Measurements from ENCODE around the gene PAQR6.
A peak's percentile ranks its signal among the peaks of the same experiment; 100 is the strongest.

PAQR6 gene

DNA sequence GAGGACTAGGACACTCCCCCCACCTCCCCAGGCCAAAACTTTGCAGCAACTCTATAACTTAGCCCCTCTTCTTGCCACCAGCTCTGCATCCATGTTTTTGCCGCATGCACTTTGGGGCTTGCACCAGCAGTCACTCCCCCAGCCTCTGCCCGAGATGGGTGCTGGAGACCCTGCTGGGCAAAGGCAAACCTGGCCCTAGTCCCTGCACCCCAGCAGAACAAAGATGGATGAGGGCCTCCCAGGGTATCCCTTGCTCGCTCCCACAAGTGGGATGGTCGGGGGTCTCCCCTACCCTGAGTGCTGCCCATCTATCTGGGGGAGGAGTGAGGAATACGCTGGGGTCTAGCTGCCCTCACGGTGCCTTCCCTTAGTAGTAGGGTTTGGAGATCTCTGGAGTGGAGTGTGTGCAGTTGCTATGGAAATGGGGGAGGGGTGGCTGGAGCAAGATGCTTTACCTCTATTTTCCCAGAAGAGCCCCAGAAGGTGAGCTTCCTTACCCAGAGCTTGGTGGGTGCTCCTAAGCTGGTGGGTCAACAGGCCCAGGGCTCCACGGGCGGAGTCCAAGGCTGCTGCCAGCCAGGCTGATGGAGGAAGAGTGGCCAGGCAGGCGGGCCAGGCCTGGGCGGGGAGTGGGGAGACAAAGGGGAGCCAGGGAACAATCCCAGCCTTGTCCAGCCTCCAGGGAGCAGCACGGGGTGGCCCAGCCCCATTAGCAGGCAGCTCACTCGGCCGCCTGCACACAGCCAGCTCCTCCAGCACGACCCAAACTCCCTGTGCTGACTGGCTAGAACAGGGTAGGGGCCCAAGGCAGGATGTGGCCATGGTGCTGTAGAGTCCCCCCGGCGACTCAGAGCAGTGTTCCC is at the start of gene PAQR6:
TSS of gene PAQR6 (minus strand) at position 597 of the 863 bp plus-strand sequence. CDS start 1,325 bp downstream, outside the sequence.
- TF ChIP-seq, protein P1, sequence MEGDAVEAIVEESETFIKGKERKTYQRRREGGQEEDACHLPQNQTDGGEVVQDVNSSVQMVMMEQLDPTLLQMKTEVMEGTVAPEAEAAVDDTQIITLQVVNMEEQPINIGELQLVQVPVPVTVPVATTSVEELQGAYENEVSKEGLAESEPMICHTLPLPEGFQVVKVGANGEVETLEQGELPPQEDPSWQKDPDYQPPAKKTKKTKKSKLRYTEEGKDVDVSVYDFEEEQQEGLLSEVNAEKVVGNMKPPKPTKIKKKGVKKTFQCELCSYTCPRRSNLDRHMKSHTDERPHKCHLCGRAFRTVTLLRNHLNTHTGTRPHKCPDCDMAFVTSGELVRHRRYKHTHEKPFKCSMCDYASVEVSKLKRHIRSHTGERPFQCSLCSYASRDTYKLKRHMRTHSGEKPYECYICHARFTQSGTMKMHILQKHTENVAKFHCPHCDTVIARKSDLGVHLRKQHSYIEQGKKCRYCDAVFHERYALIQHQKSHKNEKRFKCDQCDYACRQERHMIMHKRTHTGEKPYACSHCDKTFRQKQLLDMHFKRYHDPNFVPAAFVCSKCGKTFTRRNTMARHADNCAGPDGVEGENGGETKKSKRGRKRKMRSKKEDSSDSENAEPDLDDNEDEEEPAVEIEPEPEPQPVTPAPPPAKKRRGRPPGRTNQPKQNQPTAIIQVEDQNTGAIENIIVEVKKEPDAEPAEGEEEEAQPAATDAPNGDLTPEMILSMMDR (IDR thresholded peaks at IDR 0.05; ENCODE audit: poor library complexity, severe bottlenecking) = no peak
- no peak within 1 kb of the TSS for H3K4me3 ChIP-seq (ENCODE audit: severe bottlenecking)
- H3K4me1 ChIP-seq (ENCODE audit: insufficient read depth, poor library complexity, severe bottlenecking) = no peaks in the 10 kb centered on the region
- no peak within 1 kb of the TSS for H3K27ac ChIP-seq (ENCODE audit: poor library complexity, severe bottlenecking)
- peak; percentile 28 for ATAC-seq (ENCODE audit: low read depth)
- peaks cover 6% of the 10 kb centered on the region for H3K27me3 ChIP-seq (ENCODE audit: insufficient read depth, poor library complexity, severe bottlenecking)
- peaks cover 18% of the 10 kb centered on the region for H3K36me3 ChIP-seq (ENCODE audit: low read depth)
- no peaks in the 10 kb centered on the region for H3K9me3 ChIP-seq (ENCODE audit: severe bottlenecking)
- DNase-seq (ENCODE audit: low spot score) = no peak

DNA sequence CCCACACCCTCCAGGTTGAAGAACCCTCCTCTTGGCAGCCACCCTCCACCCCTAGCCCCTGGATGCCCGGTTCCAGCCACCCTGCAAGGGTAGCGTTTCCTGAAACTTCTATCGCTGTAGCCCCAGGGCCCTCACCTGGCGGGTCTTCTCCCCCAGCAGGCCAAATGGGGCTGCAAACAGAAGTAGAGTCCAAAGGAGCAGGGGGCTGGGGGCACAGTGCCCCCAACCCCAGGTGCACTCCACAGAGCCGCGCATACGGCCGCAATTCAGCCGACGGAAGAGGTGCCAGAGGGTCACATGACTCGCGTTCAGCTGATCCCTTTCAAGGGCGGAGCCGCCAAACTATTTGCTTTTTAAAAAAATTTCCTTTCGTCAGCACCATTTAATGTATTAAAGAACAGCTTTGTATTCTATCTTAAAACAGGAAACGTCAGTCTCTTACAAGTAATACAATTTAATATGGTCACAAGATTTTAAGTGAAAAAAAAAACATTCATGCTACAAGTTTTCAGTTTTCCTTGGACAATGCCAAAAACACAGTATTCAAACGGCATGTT is 47.6 kb upstream of the PAQR6 start, which contains the start of gene GLMP:
TSS of gene GLMP (minus strand) at position 289 of the 557 bp plus-strand sequence. CDS start at position 255, 34 bp downstream.
- DNase-seq (ENCODE audit: low spot score) (no peak), ATAC-seq (ENCODE audit: low read depth) (peak; percentile 63)
- Histone ChIP-seq H3K4me1 (ENCODE audit: insufficient read depth, poor library complexity, severe bottlenecking) (peaks cover 5% of the 10 kb centered on the region), H3K4me3 (ENCODE audit: severe bottlenecking) (peak within 1 kb of the TSS; percentile 46), H3K27me3 (ENCODE audit: insufficient read depth, poor library complexity, severe bottlenecking) (no peaks in the 10 kb centered on the region), H3K9me3 (ENCODE audit: severe bottlenecking) (no peaks in the 10 kb centered on the region), H3K27ac (ENCODE audit: poor library complexity, severe bottlenecking) (no peak within 1 kb of the TSS), H3K36me3 (ENCODE audit: low read depth) (no peaks in the 10 kb centered on the region)
- TF ChIP-seq, protein P1 (IDR thresholded peaks at IDR 0.05; ENCODE audit: poor library complexity, severe bottlenecking) = no peak

DNA sequence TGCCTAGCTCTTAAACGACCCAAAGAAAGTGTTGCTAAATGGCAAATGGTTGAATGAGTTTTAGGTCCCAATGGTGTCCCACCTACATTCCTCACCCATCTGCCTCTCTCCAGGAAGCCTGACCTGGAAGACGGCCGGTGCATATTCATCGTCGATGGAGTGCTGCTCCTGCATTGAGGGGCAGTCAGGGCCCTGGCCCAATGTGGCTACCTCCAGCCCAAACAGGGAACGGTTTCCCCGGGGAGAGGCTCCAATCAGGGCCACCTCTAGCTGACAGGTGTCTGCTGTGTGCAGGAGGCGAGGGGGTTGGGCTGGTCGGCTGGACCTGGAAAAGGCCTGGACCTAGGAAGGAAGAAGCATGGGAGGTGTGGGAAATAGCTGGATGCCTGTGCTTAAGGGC is 46.0 kb upstream of the PAQR6 start:
- no peak overlapping the region for H3K4me3 ChIP-seq (ENCODE audit: severe bottlenecking)
- peaks cover 5% of the 10 kb centered on the region for H3K4me1 ChIP-seq (ENCODE audit: insufficient read depth, poor library complexity, severe bottlenecking)
- no peak for DNase-seq (ENCODE audit: low spot score)
- H3K36me3 ChIP-seq (ENCODE audit: low read depth) = peaks cover 11% of the 10 kb centered on the region
- TF ChIP-seq, protein P1 (IDR thresholded peaks at IDR 0.05; ENCODE audit: poor library complexity, severe bottlenecking) = no peak
- H3K27me3 ChIP-seq (ENCODE audit: insufficient read depth, poor library complexity, severe bottlenecking) = no peaks in the 10 kb centered on the region
- no peak overlapping the region for H3K27ac ChIP-seq (ENCODE audit: poor library complexity, severe bottlenecking)
- ATAC-seq (ENCODE audit: low read depth) = no peak
- H3K9me3 ChIP-seq (ENCODE audit: severe bottlenecking) = no peaks in the 10 kb centered on the region

DNA sequence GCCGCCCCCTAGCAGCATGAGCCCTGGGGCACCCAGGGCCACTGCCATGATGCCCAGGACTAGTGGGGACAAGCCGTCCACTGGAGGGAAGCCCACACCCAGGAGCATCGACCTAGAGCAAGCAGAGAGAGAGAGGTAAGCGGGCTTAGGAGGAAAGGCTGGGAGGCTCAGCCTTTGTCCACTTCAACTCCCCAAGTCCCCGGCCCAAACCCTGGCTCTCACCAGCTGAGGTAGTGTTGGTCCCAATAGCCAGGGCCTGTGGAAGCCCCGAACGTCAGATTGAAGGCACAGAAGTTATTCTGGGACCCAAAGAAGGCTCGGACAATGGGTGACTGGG is 45.2 kb upstream of the PAQR6 start:
- Histone ChIP-seq H3K27me3 (ENCODE audit: insufficient read depth, poor library complexity, severe bottlenecking) (no peaks in the 10 kb centered on the region), H3K36me3 (ENCODE audit: low read depth) (peaks cover 16% of the 10 kb centered on the region), H3K4me1 (ENCODE audit: insufficient read depth, poor library complexity, severe bottlenecking) (peaks cover 5% of the 10 kb centered on the region), H3K9me3 (ENCODE audit: severe bottlenecking) (no peaks in the 10 kb centered on the region), H3K4me3 (ENCODE audit: severe bottlenecking) (no peak overlapping the region), H3K27ac (ENCODE audit: poor library complexity, severe bottlenecking) (no peak overlapping the region)
- TF ChIP-seq, protein P1 (IDR thresholded peaks at IDR 0.05; ENCODE audit: poor library complexity, severe bottlenecking) = no peak
- DNase-seq (ENCODE audit: low spot score) (no peak), ATAC-seq (ENCODE audit: low read depth) (no peak)
